ENCODE results near the gene ZBTB16.

ZBTB16 gene

DNA sequence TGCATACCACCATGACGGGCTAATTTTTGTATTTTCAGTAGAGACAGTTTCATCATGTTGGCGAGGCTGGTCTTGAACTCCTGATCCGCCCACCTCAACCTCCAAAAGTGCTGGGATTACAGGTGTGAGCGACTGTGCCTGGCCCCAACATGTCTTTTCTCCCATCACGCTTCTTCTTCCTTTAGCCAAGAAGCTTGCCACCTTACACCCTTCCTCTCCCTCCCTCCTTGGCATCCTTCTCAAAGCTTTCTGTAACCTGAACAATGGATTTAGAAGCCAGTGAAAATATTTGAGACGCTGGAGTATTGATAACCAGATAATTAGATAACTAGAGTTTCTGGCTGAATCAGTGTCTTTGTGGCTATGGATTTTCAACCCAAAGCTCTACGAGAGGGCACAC lies 225.4 kb downstream of the ZBTB16 start:
- H2BK15ac ChIP-seq (ENCODE audit: low read length), result no peak overlapping the region
- no peak overlapping the region for H3K4ac ChIP-seq (ENCODE audit: low read length)
- no peak overlapping the region for H3K4me2 ChIP-seq (ENCODE audit: insufficient read depth, low read length, poor library complexity, severe bottlenecking)
- H2BK12ac ChIP-seq (ENCODE audit: low read length), result no peak overlapping the region
- no peaks in the 10 kb centered on the region for H3K9me3 ChIP-seq (replicated peaks in 1 of 2; ENCODE audit: control insufficient read depth in 2 of 2, insufficient read depth in 1 of 2, low read depth in 1 of 2, low read length in 2 of 2)
- no peak overlapping the region for H3K14ac ChIP-seq (ENCODE audit: low read length)
- H3K23ac ChIP-seq (ENCODE audit: low read depth, low read length, poor library complexity), result no peak overlapping the region
- no peak overlapping the region for H3K9ac ChIP-seq (ENCODE audit: low read depth, low read length, poor library complexity)
- no peak overlapping the region for H2BK120ac ChIP-seq (ENCODE audit: low read depth, low read length)
- no peaks in the 10 kb centered on the region for H3K36me3 ChIP-seq (replicated peaks in 1 of 2; ENCODE audit: control insufficient read depth in 2 of 2, insufficient read depth in 2 of 2, low read length in 2 of 2)
- no peaks in the 10 kb centered on the region for H3K79me1 ChIP-seq (ENCODE audit: low read depth, low read length)
- no peak overlapping the region for H4K8ac ChIP-seq (ENCODE audit: low read depth, low read length)
- no peak overlapping the region for H3K27ac ChIP-seq (replicated peaks; ENCODE audit: low read length)
- DNase-seq (ENCODE audit: low spot score), result no peak
- WGBS, 2 donors (ENCODE audit: extremely low coverage in 2 of 2, insufficient read length in 2 of 2, insufficient replicate concordance in 1 of 2), result no CpG with 5 or more reads among the region's 7 CpGs
- no peak overlapping the region for H2AFZ ChIP-seq (ENCODE audit: low read length)
- H2AK5ac ChIP-seq (ENCODE audit: low read depth, low read length), result no peak overlapping the region
- no peak overlapping the region for H3K18ac ChIP-seq (ENCODE audit: low read length)
- no peak overlapping the region for H3K4me3 ChIP-seq (ENCODE audit: low read length in 2 of 2)
- H3K4me1 ChIP-seq (ENCODE audit: control insufficient read depth in 2 of 2, insufficient read depth in 1 of 2, low read depth in 1 of 2, low read length in 2 of 2), result peaks cover 0 to 12% of the 10 kb centered on the region in 2 donors
- peaks cover 0 to 6% (median 0%) of the 10 kb centered on the region in 3 experiments for H3K27me3 ChIP-seq (ENCODE audit: control insufficient read depth in 3 of 3, insufficient read depth in 3 of 3, low read depth in 1 of 3, low read length in 3 of 3)
- H2BK5ac ChIP-seq (ENCODE audit: low read length), result no peak overlapping the region
- no peak overlapping the region for H4K91ac ChIP-seq (ENCODE audit: low read depth, low read length, poor library complexity)

DNA sequence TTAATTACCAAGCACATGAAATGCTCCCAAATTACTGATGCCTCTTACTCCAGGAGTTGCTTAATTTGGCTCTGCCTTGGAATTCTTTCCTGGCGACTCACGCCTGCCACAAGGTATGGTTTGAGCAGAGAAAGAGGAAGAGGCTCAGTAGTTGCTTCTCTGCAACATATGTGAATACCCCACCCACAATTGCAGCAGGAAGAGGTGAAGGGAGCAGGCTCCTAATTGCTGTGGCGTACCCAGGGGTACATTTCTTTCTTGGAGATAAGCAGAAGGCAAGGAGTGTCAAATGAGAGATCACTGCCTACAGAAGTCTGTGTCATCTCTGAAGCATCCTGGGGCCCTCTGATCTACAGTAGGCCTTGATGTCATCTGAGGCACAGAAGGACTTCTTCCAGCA lies 226.1 kb downstream of the ZBTB16 start:
- no CpG with 5 or more reads among the region's 3 CpGs for WGBS, 2 donors (ENCODE audit: extremely low coverage in 2 of 2, insufficient read length in 2 of 2, insufficient replicate concordance in 1 of 2)
- DNase-seq (ENCODE audit: low spot score), result no peak
- Histone ChIP-seq H3K4me3 (ENCODE audit: low read length in 2 of 2) (no peak overlapping the region), H4K8ac (ENCODE audit: low read depth, low read length) (no peak overlapping the region), H3K27me3 (ENCODE audit: control insufficient read depth in 3 of 3, insufficient read depth in 3 of 3, low read depth in 1 of 3, low read length in 3 of 3) (peaks cover 0 to 6% (median 0%) of the 10 kb centered on the region in 3 experiments), H2BK12ac (ENCODE audit: low read length) (no peak overlapping the region), H4K91ac (ENCODE audit: low read depth, low read length, poor library complexity) (no peak overlapping the region), H3K18ac (ENCODE audit: low read length) (no peak overlapping the region), H3K4ac (ENCODE audit: low read length) (no peak overlapping the region), H3K14ac (ENCODE audit: low read length) (peak overlapping the region; percentile 61), H2BK120ac (ENCODE audit: low read depth, low read length) (no peak overlapping the region), H3K4me2 (ENCODE audit: insufficient read depth, low read length, poor library complexity, severe bottlenecking) (no peak overlapping the region), H2BK15ac (ENCODE audit: low read length) (no peak overlapping the region), H3K9me3 (replicated peaks in 1 of 2; ENCODE audit: control insufficient read depth in 2 of 2, insufficient read depth in 1 of 2, low read depth in 1 of 2, low read length in 2 of 2) (no peaks in the 10 kb centered on the region), H2BK5ac (ENCODE audit: low read length) (no peak overlapping the region), H3K9ac (ENCODE audit: low read depth, low read length, poor library complexity) (no peak overlapping the region), H3K4me1 (ENCODE audit: control insufficient read depth in 2 of 2, insufficient read depth in 1 of 2, low read depth in 1 of 2, low read length in 2 of 2) (peaks cover 0 to 12% of the 10 kb centered on the region in 2 donors), H3K79me1 (ENCODE audit: low read depth, low read length) (no peaks in the 10 kb centered on the region), H2AK5ac (ENCODE audit: low read depth, low read length) (no peak overlapping the region), H3K27ac (replicated peaks; ENCODE audit: low read length) (no peak overlapping the region), H3K23ac (ENCODE audit: low read depth, low read length, poor library complexity) (no peak overlapping the region), H2AFZ (ENCODE audit: low read length) (no peak overlapping the region), H3K36me3 (replicated peaks in 1 of 2; ENCODE audit: control insufficient read depth in 2 of 2, insufficient read depth in 2 of 2, low read length in 2 of 2) (no peaks in the 10 kb centered on the region)

DNA sequence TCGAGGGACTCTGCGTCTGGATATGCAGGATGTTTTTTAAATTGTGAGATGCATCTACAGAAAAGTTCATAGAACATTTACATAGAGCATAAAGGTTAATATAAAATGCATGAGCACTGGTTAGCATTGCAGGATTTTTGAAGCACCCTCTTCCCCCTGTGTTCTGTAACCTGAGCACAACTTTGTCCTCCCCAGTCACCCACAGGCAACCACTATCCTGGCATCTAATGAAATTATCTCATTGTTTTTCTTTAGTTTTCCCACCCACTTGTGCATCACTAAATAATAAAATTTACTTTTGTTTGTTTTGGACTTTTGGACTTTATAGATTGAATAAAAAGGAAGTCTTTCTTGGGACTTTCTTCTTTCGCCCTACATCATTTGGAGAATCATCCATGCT lies 226.7 kb downstream of the ZBTB16 start:
- Histone ChIP-seq H2BK5ac (ENCODE audit: low read length) (no peak overlapping the region), H3K4ac (ENCODE audit: low read length) (no peak overlapping the region), H3K4me1 (ENCODE audit: control insufficient read depth in 2 of 2, insufficient read depth in 1 of 2, low read depth in 1 of 2, low read length in 2 of 2) (peaks cover 0 to 7% of the 10 kb centered on the region in 2 donors), H2BK12ac (ENCODE audit: low read length) (no peak overlapping the region), H3K27ac (replicated peaks; ENCODE audit: low read length) (no peak overlapping the region), H3K9me3 (replicated peaks in 1 of 2; ENCODE audit: control insufficient read depth in 2 of 2, insufficient read depth in 1 of 2, low read depth in 1 of 2, low read length in 2 of 2) (no peaks in the 10 kb centered on the region), H3K14ac (ENCODE audit: low read length) (no peak overlapping the region), H3K18ac (ENCODE audit: low read length) (no peak overlapping the region), H3K27me3 (ENCODE audit: control insufficient read depth in 3 of 3, insufficient read depth in 3 of 3, low read depth in 1 of 3, low read length in 3 of 3) (peaks cover 0 to 8% (median 0%) of the 10 kb centered on the region in 3 experiments), H3K36me3 (replicated peaks in 1 of 2; ENCODE audit: control insufficient read depth in 2 of 2, insufficient read depth in 2 of 2, low read length in 2 of 2) (no peaks in the 10 kb centered on the region), H3K23ac (ENCODE audit: low read depth, low read length, poor library complexity) (no peak overlapping the region), H2AK5ac (ENCODE audit: low read depth, low read length) (no peak overlapping the region), H3K79me1 (ENCODE audit: low read depth, low read length) (no peaks in the 10 kb centered on the region), H2AFZ (ENCODE audit: low read length) (no peak overlapping the region), H3K9ac (ENCODE audit: low read depth, low read length, poor library complexity) (no peak overlapping the region), H2BK120ac (ENCODE audit: low read depth, low read length) (no peak overlapping the region), H2BK15ac (ENCODE audit: low read length) (no peak overlapping the region), H3K4me2 (ENCODE audit: insufficient read depth, low read length, poor library complexity, severe bottlenecking) (no peak overlapping the region), H3K4me3 (ENCODE audit: low read length in 2 of 2) (no peak overlapping the region), H4K8ac (ENCODE audit: low read depth, low read length) (no peak overlapping the region), H4K91ac (ENCODE audit: low read depth, low read length, poor library complexity) (no peak overlapping the region)
- no CpG with 5 or more reads among the region's 3 CpGs for WGBS, 2 donors (ENCODE audit: extremely low coverage in 2 of 2, insufficient read length in 2 of 2, insufficient replicate concordance in 1 of 2)
- DNase-seq (ENCODE audit: low spot score), result no peak

DNA sequence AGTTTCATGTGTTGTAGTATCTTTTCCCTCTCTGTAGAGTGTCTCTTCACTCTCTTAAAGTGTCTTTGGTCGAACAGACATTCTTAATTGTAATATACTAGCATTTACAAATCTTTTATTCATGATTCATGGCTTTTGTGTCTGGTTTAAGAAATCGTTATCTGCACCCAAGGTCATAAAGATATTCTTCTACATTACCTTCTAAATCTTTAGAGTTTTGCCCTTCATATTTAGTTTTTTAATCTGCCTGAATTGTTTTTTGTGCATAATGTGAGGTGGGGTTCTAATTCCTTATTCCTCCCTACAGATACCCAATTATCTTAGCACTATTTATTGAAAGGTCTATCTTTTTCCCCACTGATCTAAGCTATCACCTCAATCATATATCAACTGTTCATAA lies 227.6 kb downstream of the ZBTB16 start:
- Histone ChIP-seq H3K4ac (ENCODE audit: low read length) (no peak overlapping the region), H4K91ac (ENCODE audit: low read depth, low read length, poor library complexity) (no peak overlapping the region), H3K27me3 (ENCODE audit: control insufficient read depth in 3 of 3, insufficient read depth in 3 of 3, low read depth in 1 of 3, low read length in 3 of 3) (peaks cover 0 to 12% (median 0%) of the 10 kb centered on the region in 3 experiments), H3K4me1 (ENCODE audit: control insufficient read depth in 2 of 2, insufficient read depth in 1 of 2, low read depth in 1 of 2, low read length in 2 of 2) (peaks cover 0 to 7% of the 10 kb centered on the region in 2 donors), H3K4me2 (ENCODE audit: insufficient read depth, low read length, poor library complexity, severe bottlenecking) (no peak overlapping the region), H3K23ac (ENCODE audit: low read depth, low read length, poor library complexity) (no peak overlapping the region), H2BK15ac (ENCODE audit: low read length) (no peak overlapping the region), H2AFZ (ENCODE audit: low read length) (no peak overlapping the region), H3K27ac (replicated peaks; ENCODE audit: low read length) (no peak overlapping the region), H2BK5ac (ENCODE audit: low read length) (no peak overlapping the region), H3K9ac (ENCODE audit: low read depth, low read length, poor library complexity) (no peak overlapping the region), H2AK5ac (ENCODE audit: low read depth, low read length) (no peak overlapping the region), H3K79me1 (ENCODE audit: low read depth, low read length) (no peaks in the 10 kb centered on the region), H3K18ac (ENCODE audit: low read length) (no peak overlapping the region), H3K14ac (ENCODE audit: low read length) (no peak overlapping the region), H2BK12ac (ENCODE audit: low read length) (no peak overlapping the region), H3K36me3 (replicated peaks in 1 of 2; ENCODE audit: control insufficient read depth in 2 of 2, insufficient read depth in 2 of 2, low read length in 2 of 2) (no peaks in the 10 kb centered on the region), H4K8ac (ENCODE audit: low read depth, low read length) (no peak overlapping the region), H2BK120ac (ENCODE audit: low read depth, low read length) (no peak overlapping the region), H3K4me3 (ENCODE audit: low read length in 2 of 2) (no peak overlapping the region), H3K9me3 (replicated peaks in 1 of 2; ENCODE audit: control insufficient read depth in 2 of 2, insufficient read depth in 1 of 2, low read depth in 1 of 2, low read length in 2 of 2) (no peaks in the 10 kb centered on the region)
- no peak for DNase-seq (ENCODE audit: low spot score)
- WGBS, 2 donors (ENCODE audit: extremely low coverage in 2 of 2, insufficient read length in 2 of 2, insufficient replicate concordance in 1 of 2), result no CpG with 5 or more reads among the region's 2 CpGs

Data from neuronal stem cell (in vitro differentiated cells).